HAP-1 (cell line): ENCODE data around the gene FOXG1.

Source experiments
- DNase-seq, 2 experiments: peaks; one replicate each; pipeline ENCODE4 v3.0.0-alpha.2; 2016 to 2020; ENCODE audit warnings: low spot score in 2 of 2
- H3K27me3 ChIP-seq: fragments of 250-450 bp; sonication (Bioruptor Pico); 2 replicates; pipeline ENCODE4 v1.5.1; 2020; ENCODE audit warnings: low read depth, mild to moderate bottlenecking, moderate library complexity
- H3K36me3 ChIP-seq: fragments of 250-450 bp; sonication (Bioruptor Pico); replicated peaks from 2 replicates; pipeline ENCODE4 v1.5.1; 2020; ENCODE audit warnings: mild to moderate bottlenecking
- H3K4me1 ChIP-seq: fragments of 250-450 bp; sonication (Bioruptor Pico); 2 replicates; pipeline ENCODE4 v1.5.1; 2020; ENCODE audit warnings: mild to moderate bottlenecking
- H3K4me3 ChIP-seq: fragments of 250-450 bp; sonication (Bioruptor Pico); 2 replicates; pipeline ENCODE4 v1.5.1; 2020; ENCODE audit warnings: mild to moderate bottlenecking, moderate library complexity
- H3K9me3 ChIP-seq: fragments of 250-450 bp; sonication (Bioruptor Pico); 2 replicates; pipeline ENCODE4 v1.5.1; 2020; ENCODE audit warnings: mild to moderate bottlenecking, moderate library complexity
- in situ Hi-C: fragments of 300-500 bp; cut with MboI; formaldehyde crosslinking; loops from 3 replicates; pipeline ENCODE4 v1.14.3; 2020; ENCODE audit warnings: low sequenced_read_pairs, inconsistent platforms, mixed read lengths

Gene FOXG1

GRCh38 chr14:28766469-28766955 lies at the start of gene FOXG1:
TSS of gene FOXG1 (plus strand) at chr14:28766787. CDS start at chr14:28767280, 493 bp downstream.
- Histone ChIP-seq H3K27me3 (no peaks in the 10 kb centered on the region), H3K4me1 (peaks cover 24% of the 10 kb centered on the region), H3K4me3 (peak within 1 kb of the TSS; percentile 53), H3K36me3 (no peaks in the 10 kb centered on the region; the same call in none of the 2 replicates), H3K9me3 (no peaks in the 10 kb centered on the region)
- in situ Hi-C loops, result loop anchor here (25.0 kb wide), 3 partner anchors 1246 to 1671 kb away; no protein-coding TSS in a partner anchor
- DNase-seq, result peak; percentile 91 to 92

DNA sequence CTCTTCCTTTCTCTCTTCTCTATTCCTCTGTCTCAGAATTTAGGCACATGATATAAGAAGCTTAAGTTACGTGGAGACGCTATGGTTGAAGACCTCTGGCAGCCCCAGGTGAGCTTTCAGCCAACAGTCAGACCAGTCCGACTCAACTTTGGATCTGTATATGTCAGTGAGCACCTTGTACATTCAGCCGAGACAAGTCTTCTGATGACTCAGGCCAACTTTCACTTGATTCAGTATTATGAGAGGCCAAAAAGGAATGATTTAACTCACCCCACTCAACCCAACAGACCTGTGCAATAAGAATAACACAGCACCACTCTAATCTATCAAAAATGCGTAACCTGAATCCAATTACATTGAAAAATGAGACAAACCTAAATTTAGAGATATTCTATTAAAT lies 47.5 kb upstream of the FOXG1 start:
- Histone ChIP-seq H3K4me1 (no peaks in the 10 kb centered on the region), H3K36me3 (no peaks in the 10 kb centered on the region), H3K27me3 (no peaks in the 10 kb centered on the region), H3K4me3 (no peak overlapping the region), H3K9me3 (no peaks in the 10 kb centered on the region)
- in situ Hi-C loops, result no loop called here
- no peak for DNase-seq

- no peak overlapping the region for H3K4me3 ChIP-seq
- no peaks in the 10 kb centered on the region for H3K9me3 ChIP-seq
- no peak for DNase-seq
- H3K36me3 ChIP-seq, result no peaks in the 10 kb centered on the region
- no peaks in the 10 kb centered on the region for H3K27me3 ChIP-seq
- no peaks in the 10 kb centered on the region for H3K4me1 ChIP-seq
- in situ Hi-C loops, result no loop called here
These were observed 35.2 kb upstream of the FOXG1 start for GRCh38 chr14:28731358-28731757.

- DNase-seq, result peak in 1 of 2 experiments; percentile 25
- in situ Hi-C loops, result no loop called here
- H3K36me3 ChIP-seq, result no peaks in the 10 kb centered on the region
- no peak overlapping the region for H3K4me3 ChIP-seq
- no peaks in the 10 kb centered on the region for H3K27me3 ChIP-seq
- H3K9me3 ChIP-seq, result no peaks in the 10 kb centered on the region
- H3K4me1 ChIP-seq, result peaks cover 3% of the 10 kb centered on the region; the same call in 1 of the 2 replicates
These were observed 24.3 kb upstream of the FOXG1 start for GRCh38 chr14:28742171-28742846.

GRCh38 chr14:28744126-28744525 lies 22.5 kb upstream of the FOXG1 start:
- Histone ChIP-seq H3K9me3 (no peaks in the 10 kb centered on the region), H3K36me3 (no peaks in the 10 kb centered on the region), H3K4me1 (peaks cover 3% of the 10 kb centered on the region; the same call in 1 of the 2 replicates), H3K4me3 (no peak overlapping the region), H3K27me3 (no peaks in the 10 kb centered on the region)
- no peak for DNase-seq
- in situ Hi-C loops, result no loop called here

- Histone ChIP-seq H3K9me3 (no peaks in the 10 kb centered on the region), H3K4me3 (no peak overlapping the region), H3K4me1 (peaks cover 3% of the 10 kb centered on the region; the same call in 1 of the 2 replicates), H3K27me3 (no peaks in the 10 kb centered on the region), H3K36me3 (no peaks in the 10 kb centered on the region)
- DNase-seq, result no peak
- in situ Hi-C loops, result no loop called here
These were observed 21.4 kb upstream of the FOXG1 start for GRCh38 chr14:28745176-28745575.

GRCh38 chr14:28746247-28746646 lies 20.3 kb upstream of the FOXG1 start:
- Histone ChIP-seq H3K27me3 (no peaks in the 10 kb centered on the region), H3K4me3 (no peak overlapping the region), H3K4me1 (peaks cover 3% of the 10 kb centered on the region; the same call in 1 of the 2 replicates), H3K9me3 (no peaks in the 10 kb centered on the region), H3K36me3 (no peaks in the 10 kb centered on the region)
- no peak for DNase-seq
- in situ Hi-C loops, result no loop called here

- in situ Hi-C loops, result loop anchor here (10.0 to 25.0 kb wide), 4 partner anchors 783 to 1686 kb away; no protein-coding TSS in a partner anchor
- no peaks in the 10 kb centered on the region for H3K36me3 ChIP-seq
- H3K9me3 ChIP-seq, result no peaks in the 10 kb centered on the region
- no peak overlapping the region for H3K4me3 ChIP-seq
- peaks cover 7% of the 10 kb centered on the region for H3K4me1 ChIP-seq
- peak; percentile 76 to 83 for DNase-seq
- peaks cover 2% of the 10 kb centered on the region; the same call in 1 of the 2 replicates for H3K27me3 ChIP-seq
These were observed 15.0 kb upstream of the FOXG1 start for GRCh38 chr14:28751467-28752058.

DNA sequence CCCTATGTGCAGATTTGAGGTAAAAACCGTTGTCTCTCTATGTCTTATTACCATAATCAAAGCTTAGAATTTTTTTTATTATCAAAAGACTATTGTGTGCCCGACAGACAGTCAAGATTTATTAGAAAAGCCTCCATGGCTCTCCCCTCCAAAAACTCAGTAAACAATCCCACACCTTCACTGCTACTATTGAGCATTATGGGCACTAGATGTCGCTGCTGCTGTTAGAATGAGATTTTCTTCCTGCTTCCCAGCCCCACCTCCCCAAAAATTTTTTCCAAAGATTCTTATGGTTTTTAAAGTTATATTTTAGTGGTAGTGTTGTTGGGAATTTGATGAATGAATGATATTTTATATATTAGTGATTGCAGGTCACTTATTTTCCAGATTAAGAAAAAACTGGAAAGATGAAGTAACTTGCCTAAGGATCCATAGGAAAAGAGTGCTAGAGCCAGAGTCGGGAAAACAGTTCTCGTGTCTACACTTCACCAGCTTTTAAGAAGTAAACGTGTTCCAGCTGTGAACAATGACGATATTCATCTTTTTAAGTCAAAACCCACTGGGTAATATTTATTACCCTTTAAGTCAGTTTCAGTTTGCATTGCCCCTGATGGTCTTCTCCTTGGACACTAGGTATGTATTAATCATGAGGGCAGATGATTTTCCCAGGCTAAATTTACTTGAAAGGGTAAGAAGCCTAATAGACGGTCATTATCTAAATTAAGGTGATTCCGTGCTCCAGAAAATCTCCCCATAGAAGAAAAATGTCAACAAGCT lies 12.2 kb upstream of the FOXG1 start:
- no peaks in the 10 kb centered on the region for H3K36me3 ChIP-seq
- H3K9me3 ChIP-seq, result no peaks in the 10 kb centered on the region
- H3K4me1 ChIP-seq, result peaks cover 16% of the 10 kb centered on the region
- H3K4me3 ChIP-seq, result no peak overlapping the region
- peaks cover 2% of the 10 kb centered on the region; the same call in 1 of the 2 replicates for H3K27me3 ChIP-seq
- in situ Hi-C loops, result loop anchor here (10.0 to 25.0 kb wide), 4 partner anchors 780 to 1683 kb away; no protein-coding TSS in a partner anchor
- DNase-seq, result peak; percentile 52 to 77

DNA sequence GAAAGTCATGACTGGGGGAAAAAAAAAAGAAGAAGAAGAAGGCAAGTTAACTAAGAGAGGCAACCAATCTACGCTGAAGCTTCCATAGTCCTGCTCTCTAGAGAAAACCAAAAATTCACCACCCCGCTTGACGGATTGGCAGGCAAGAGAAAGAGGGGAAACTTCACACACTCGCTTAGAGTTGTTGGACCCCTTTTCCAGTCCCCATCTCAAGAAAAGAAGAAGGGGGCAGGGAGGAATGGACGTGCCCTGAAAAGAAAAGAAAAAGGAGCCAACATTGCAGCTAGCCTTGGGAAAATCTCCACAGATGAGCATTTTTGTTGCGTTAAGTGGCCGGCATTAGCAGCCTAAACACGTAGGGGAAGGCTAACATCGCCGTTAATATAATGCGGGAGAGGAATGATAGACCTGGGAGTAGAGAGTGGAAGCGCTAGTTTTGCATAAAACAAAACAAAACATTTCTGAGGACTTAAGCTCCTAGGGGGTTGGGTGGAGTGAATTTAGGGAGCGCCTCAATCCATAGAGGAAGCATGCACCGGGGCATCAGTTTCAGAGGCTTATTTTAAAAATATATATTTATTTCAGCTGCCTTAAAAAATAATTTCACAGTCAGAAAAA lies 11.3 kb upstream of the FOXG1 start:
- no peak for DNase-seq
- in situ Hi-C loops, result loop anchor here (10.0 to 25.0 kb wide), 4 partner anchors 779 to 1682 kb away; no protein-coding TSS in a partner anchor
- peaks cover 16% of the 10 kb centered on the region for H3K4me1 ChIP-seq
- no peak overlapping the region for H3K4me3 ChIP-seq
- H3K27me3 ChIP-seq, result peaks cover 2% of the 10 kb centered on the region; the same call in 1 of the 2 replicates
- no peaks in the 10 kb centered on the region for H3K9me3 ChIP-seq
- H3K36me3 ChIP-seq, result no peaks in the 10 kb centered on the region

DNA sequence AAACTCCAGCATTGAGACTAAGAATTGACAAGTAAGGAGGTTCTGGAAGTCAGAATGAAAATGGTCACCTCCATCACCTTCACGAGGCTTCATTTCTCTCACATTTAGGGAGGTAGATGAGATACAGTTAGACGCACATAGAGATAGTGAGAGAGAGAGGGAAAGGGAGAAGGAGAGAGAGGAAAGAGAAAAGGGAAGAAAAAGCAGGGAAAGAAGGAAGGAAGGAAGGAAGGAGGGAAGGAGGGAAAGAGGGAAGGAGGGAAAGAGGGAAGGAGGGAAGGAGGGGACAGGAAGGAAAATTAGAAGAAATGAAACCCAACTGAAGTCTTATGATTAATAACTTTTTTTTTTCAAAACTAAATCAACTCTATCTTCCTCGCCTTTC lies 10.7 kb upstream of the FOXG1 start:
- Histone ChIP-seq H3K4me1 (peaks cover 16% of the 10 kb centered on the region), H3K4me3 (no peak overlapping the region), H3K9me3 (no peaks in the 10 kb centered on the region), H3K36me3 (no peaks in the 10 kb centered on the region), H3K27me3 (peaks cover 2% of the 10 kb centered on the region; the same call in 1 of the 2 replicates)
- in situ Hi-C loops, result loop anchor here (10.0 to 25.0 kb wide), 4 partner anchors 779 to 1681 kb away; no protein-coding TSS in a partner anchor
- no peak for DNase-seq

GRCh38 chr14:28756269-28756883 lies 10.2 kb upstream of the FOXG1 start:
- H3K9me3 ChIP-seq, result no peaks in the 10 kb centered on the region
- no peak overlapping the region; the same call in 1 of the 2 replicates for H3K4me3 ChIP-seq
- H3K4me1 ChIP-seq, result peaks cover 16% of the 10 kb centered on the region
- no peaks in the 10 kb centered on the region; the same call in 1 of the 2 replicates for H3K36me3 ChIP-seq
- in situ Hi-C loops, result loop anchor here (10.0 to 25.0 kb wide), 4 partner anchors 778 to 1681 kb away; no protein-coding TSS in a partner anchor
- no peak for DNase-seq
- H3K27me3 ChIP-seq, result peaks cover 2% of the 10 kb centered on the region; the same call in 1 of the 2 replicates
